Hepatocyte (in vitro differentiated cells): Measurements from ENCODE around the gene TESK2. TPM values are rescaled to one million over a fixed set of nuclear protein-coding genes. Genes with fewer than 3 reads are reported as not detected.
"Not testable (repeated sequence)": the region's sequence is repeated elsewhere in the genome, so short reads cannot be mapped to it uniquely, and the experiment has no call there.

Experiments
- DNase-seq: peaks from one replicate; pipeline ENCODE4 v3.0.0-alpha.2; 2016; ENCODE audit warnings: low spot score
- H2AFZ ChIP-seq: fragments of 200-600 bp; sonication (generic); 2 replicates; pipeline ENCODE4 v1.6.0; 2016; ENCODE audit warnings: antibody characterized with exemption, mild to moderate bottlenecking
- H3K27ac ChIP-seq: fragments of 200-600 bp; sonication (generic); 2 replicates; pipeline ENCODE4 v1.5.1; 2016; ENCODE audit warnings: mild to moderate bottlenecking
- H3K27me3 ChIP-seq: fragments of 200-600 bp; sonication (generic); 2 replicates; pipeline ENCODE4 v1.6.1; 2016
- H3K36me3 ChIP-seq: fragments of 200-600 bp; sonication (generic); replicated peaks from 2 replicates; pipeline ENCODE4 v1.5.1; 2016; ENCODE audit warnings: low read depth; ENCODE audit not compliant: insufficient read depth
- H3K4me1 ChIP-seq: fragments of 200-600 bp; sonication (generic); 2 replicates; pipeline ENCODE4 v1.5.1; 2016; ENCODE audit warnings: mild to moderate bottlenecking, moderate library complexity; ENCODE audit not compliant: insufficient read depth
- H3K4me2 ChIP-seq: fragments of 200-600 bp; sonication (generic); 2 replicates; pipeline ENCODE4 v1.6.0; 2016
- H3K4me3 ChIP-seq: fragments of 200-600 bp; sonication (generic); 2 replicates; pipeline ENCODE4 v1.5.1; 2016; ENCODE audit warnings: mild to moderate bottlenecking
- H3K79me2 ChIP-seq: fragments of 200-600 bp; sonication (generic); 2 replicates; pipeline ENCODE4 v1.6.0; 2017; ENCODE audit warnings: mild to moderate bottlenecking
- H3K9me2 ChIP-seq: fragments of 200-600 bp; sonication (generic); replicated peaks from 2 replicates; pipeline ENCODE4 v1.6.0; 2017; ENCODE audit warnings: mild to moderate bottlenecking; ENCODE audit not compliant: insufficient read depth
- H3K9me3 ChIP-seq: fragments of 200-600 bp; sonication (generic); 2 replicates; pipeline ENCODE4 v1.5.1; 2016; ENCODE audit warnings: low read depth, mild to moderate bottlenecking
- H4K20me1 ChIP-seq: fragments of 200-600 bp; sonication (generic); 2 replicates; pipeline ENCODE4 v1.6.0; 2016; ENCODE audit warnings: mild to moderate bottlenecking; ENCODE audit not compliant: insufficient read depth, poor library complexity, severe bottlenecking
- EZH2 ChIP-seq: fragments of 200-600 bp; sonication (generic); IDR thresholded peaks from 2 replicates; pipeline ENCODE4 v1.6.1; 2016; ENCODE audit warnings: antibody characterized with exemption, mild to moderate bottlenecking, borderline replicate concordance
- EZH2phosphoT487 ChIP-seq: fragments of 200-600 bp; sonication (generic); IDR thresholded peaks from one replicate; pipeline ENCODE4 v1.6.1; 2018; ENCODE audit warnings: antibody characterized with exemption, mild to moderate bottlenecking, low read depth, moderate library complexity; ENCODE audit not compliant: unreplicated experiment, severe bottlenecking
- WGBS: methylation state at CpG from one replicate; pipeline ENCODE4 v1.1.6; 2016; ENCODE audit warnings: low lambda C conversion rate; ENCODE audit errors: missing lambda C conversion rate; 5-methylcytosine and 5-hydroxymethylcytosine counted together
- polyA plus RNA-seq: library from polyadenylated mRNA; unstranded; fragments of >200 nt; fragmentation: Nextera tagmentation; extraction: Ambion mirVana; gene quantifications from 2 replicates; pipeline ENCODE4 v1.2.1, GENCODE V29; 2016
- total RNA-seq: library from RNA; depleted of rRNA; stranded (reverse); fragments of >200 nt; gene quantifications from 2 replicates; pipeline ENCODE4 v1.2.3, GENCODE V29; 2014
- TF ChIP-seq, protein P1 (sequence below): fragments of 200-600 bp; sonication (generic); IDR thresholded peaks from 2 replicates; pipeline ENCODE4 v1.5.1; 2016; ENCODE audit warnings: antibody characterized with exemption, mild to moderate bottlenecking; ENCODE audit not compliant: poor library complexity

Gene TESK2
- total and polyA plus RNA-seq, 2 experiments from 2014 or later, result 6.2 to 8.6 TPM

GRCh38 chr1:45373573-45373972, 117.4 kb downstream of the TESK2 start:
- no peaks in the 10 kb centered on the region for H3K9me2 ChIP-seq
- no peak overlapping the region for H3K4me2 ChIP-seq
- DNase-seq, result no peak
- TF ChIP-seq EZH2, result no peak
- no peak for TF ChIP-seq EZH2phosphoT487
- TF ChIP-seq, protein P1, sequence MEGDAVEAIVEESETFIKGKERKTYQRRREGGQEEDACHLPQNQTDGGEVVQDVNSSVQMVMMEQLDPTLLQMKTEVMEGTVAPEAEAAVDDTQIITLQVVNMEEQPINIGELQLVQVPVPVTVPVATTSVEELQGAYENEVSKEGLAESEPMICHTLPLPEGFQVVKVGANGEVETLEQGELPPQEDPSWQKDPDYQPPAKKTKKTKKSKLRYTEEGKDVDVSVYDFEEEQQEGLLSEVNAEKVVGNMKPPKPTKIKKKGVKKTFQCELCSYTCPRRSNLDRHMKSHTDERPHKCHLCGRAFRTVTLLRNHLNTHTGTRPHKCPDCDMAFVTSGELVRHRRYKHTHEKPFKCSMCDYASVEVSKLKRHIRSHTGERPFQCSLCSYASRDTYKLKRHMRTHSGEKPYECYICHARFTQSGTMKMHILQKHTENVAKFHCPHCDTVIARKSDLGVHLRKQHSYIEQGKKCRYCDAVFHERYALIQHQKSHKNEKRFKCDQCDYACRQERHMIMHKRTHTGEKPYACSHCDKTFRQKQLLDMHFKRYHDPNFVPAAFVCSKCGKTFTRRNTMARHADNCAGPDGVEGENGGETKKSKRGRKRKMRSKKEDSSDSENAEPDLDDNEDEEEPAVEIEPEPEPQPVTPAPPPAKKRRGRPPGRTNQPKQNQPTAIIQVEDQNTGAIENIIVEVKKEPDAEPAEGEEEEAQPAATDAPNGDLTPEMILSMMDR, result no peak
- H2AFZ ChIP-seq, result no peak overlapping the region
- no peaks in the 10 kb centered on the region for H4K20me1 ChIP-seq
- H3K27me3 ChIP-seq, result no peaks in the 10 kb centered on the region
- H3K4me3 ChIP-seq, result no peak overlapping the region
- H3K36me3 ChIP-seq, result no peaks in the 10 kb centered on the region
- H3K9me3 ChIP-seq, result no peaks in the 10 kb centered on the region
- H3K27ac ChIP-seq, result no peak overlapping the region
- H3K79me2 ChIP-seq, result no peaks in the 10 kb centered on the region
- H3K4me1 ChIP-seq, result peaks cover 6% of the 10 kb centered on the region

DNA sequence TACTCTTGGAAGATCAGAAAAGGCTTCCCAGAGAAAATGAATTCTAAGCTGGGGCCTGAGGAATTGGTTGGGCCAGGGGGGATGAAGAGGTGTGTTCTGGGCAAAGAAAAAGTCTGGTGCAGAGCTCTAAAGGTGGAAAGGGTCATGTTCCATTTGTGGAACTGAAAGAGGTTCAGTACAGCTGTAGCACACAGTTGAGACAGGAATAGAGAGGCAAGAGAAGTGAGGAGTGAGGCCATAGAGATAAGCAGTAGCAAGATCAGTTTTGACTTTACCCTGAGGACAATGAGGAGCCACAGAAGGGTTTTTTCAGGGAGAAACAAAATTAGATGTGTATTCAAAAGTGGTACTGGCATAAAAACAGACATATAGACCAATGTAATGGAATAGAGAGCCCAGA, 120.4 kb downstream of the TESK2 start:
- H3K4me2 ChIP-seq, result no peak overlapping the region
- H3K4me1 ChIP-seq, result peaks cover 6% of the 10 kb centered on the region
- H3K36me3 ChIP-seq, result no peaks in the 10 kb centered on the region
- H3K9me3 ChIP-seq, result no peaks in the 10 kb centered on the region
- H2AFZ ChIP-seq, result no peak overlapping the region
- no peaks in the 10 kb centered on the region for H3K9me2 ChIP-seq
- no peaks in the 10 kb centered on the region for H3K27me3 ChIP-seq
- TF ChIP-seq, protein P1, result no peak
- TF ChIP-seq EZH2phosphoT487 (no peak), EZH2 (no peak)
- no peak for DNase-seq
- no peaks in the 10 kb centered on the region for H3K79me2 ChIP-seq
- no peak overlapping the region for H3K27ac ChIP-seq
- H3K4me3 ChIP-seq, result no peak overlapping the region
- no peaks in the 10 kb centered on the region for H4K20me1 ChIP-seq

DNA sequence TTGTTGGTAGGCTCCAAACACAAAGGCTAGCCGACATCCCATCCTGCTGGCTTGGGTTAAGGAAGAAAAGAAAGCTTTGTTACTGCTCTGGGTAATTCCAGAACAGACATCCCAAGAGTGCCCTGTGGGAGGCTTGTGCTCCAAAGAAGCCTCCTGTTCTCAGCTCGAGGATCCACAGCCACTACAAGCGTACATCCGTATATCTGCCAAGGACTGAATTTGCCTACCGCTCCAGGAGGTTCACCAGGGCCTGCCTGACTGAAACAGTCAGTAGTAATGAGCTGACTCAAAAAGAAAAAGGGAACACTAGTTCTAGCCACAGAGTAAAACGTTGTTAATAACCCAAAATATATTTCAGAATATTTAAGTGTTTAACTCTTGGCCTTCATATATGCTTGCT, 125.9 kb downstream of the TESK2 start:
- Histone ChIP-seq H3K27ac (no peak overlapping the region), H3K4me2 (no peak overlapping the region), H2AFZ (no peak overlapping the region), H3K9me2 (no peaks in the 10 kb centered on the region), H3K9me3 (no peaks in the 10 kb centered on the region), H3K27me3 (no peaks in the 10 kb centered on the region), H3K79me2 (no peaks in the 10 kb centered on the region), H3K4me1 (peaks cover 9% of the 10 kb centered on the region), H3K36me3 (no peaks in the 10 kb centered on the region), H3K4me3 (no peak overlapping the region), H4K20me1 (no peaks in the 10 kb centered on the region)
- WGBS, result 92% methylated on average over 6 of the region's 6 CpGs
- DNase-seq, result no peak
- TF ChIP-seq EZH2, result no peak
- TF ChIP-seq, protein P1, result no peak
- TF ChIP-seq EZH2phosphoT487, result no peak

DNA sequence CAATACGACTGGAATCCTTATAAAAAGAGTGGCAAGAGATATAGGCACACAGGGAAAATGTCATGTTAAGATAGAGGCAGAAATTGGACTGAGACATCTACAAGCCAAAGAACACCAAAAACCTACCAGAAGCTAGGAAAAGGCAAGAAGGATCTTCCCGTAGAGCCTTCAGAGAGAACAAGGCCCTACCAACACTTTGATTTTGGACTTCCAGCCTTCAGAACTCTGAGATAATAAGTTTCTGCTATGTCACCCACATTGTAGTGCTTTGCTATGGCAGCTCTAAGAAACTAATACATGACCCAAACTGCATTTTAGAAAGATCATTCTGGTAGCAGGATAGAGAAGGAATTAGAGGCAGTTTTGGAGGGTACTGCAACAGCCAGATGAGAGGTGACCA, 126.7 kb downstream of the TESK2 start:
- Histone ChIP-seq H2AFZ (no peak overlapping the region), H3K9me2 (no peaks in the 10 kb centered on the region), H3K27ac (no peak overlapping the region), H3K4me2 (no peak overlapping the region), H3K27me3 (no peaks in the 10 kb centered on the region), H3K4me3 (no peak overlapping the region), H3K79me2 (no peaks in the 10 kb centered on the region), H3K9me3 (no peaks in the 10 kb centered on the region), H3K36me3 (no peaks in the 10 kb centered on the region), H4K20me1 (no peaks in the 10 kb centered on the region), H3K4me1 (peaks cover 10% of the 10 kb centered on the region)
- TF ChIP-seq EZH2phosphoT487, result no peak
- TF ChIP-seq, protein P1, result no peak
- TF ChIP-seq EZH2, result no peak
- DNase-seq, result no peak
- 87% methylated on average over 2 of the region's 2 CpGs for WGBS

GRCh38 chr1:45360981-45361380, 130.0 kb downstream of the TESK2 start:
- DNase-seq, result peak; percentile 71
- H3K36me3 ChIP-seq, H3K4me3 ChIP-seq, H3K9me2 ChIP-seq, H3K9me3 ChIP-seq, H3K27me3 ChIP-seq, H3K79me2 ChIP-seq, H4K20me1 ChIP-seq: not testable (repeated sequence)
- WGBS, result 60% methylated on average over 7 of the region's 7 CpGs
- Histone ChIP-seq H3K4me1 (peaks cover 10% of the 10 kb centered on the region), H3K4me2 (peak overlapping the region; percentile 47), H2AFZ (peak overlapping the region; percentile 11), H3K27ac (peak overlapping the region; percentile 42)
